Measurements from ENCODE around the gene ST7L.

GRCh38 chr1:112488141-112488540 is 130.8 kb downstream of the ST7L start:
- no peak for TF ChIP-seq POLR2A (IDR thresholded peaks at IDR 0.05)
- TF ChIP-seq, protein P1, sequence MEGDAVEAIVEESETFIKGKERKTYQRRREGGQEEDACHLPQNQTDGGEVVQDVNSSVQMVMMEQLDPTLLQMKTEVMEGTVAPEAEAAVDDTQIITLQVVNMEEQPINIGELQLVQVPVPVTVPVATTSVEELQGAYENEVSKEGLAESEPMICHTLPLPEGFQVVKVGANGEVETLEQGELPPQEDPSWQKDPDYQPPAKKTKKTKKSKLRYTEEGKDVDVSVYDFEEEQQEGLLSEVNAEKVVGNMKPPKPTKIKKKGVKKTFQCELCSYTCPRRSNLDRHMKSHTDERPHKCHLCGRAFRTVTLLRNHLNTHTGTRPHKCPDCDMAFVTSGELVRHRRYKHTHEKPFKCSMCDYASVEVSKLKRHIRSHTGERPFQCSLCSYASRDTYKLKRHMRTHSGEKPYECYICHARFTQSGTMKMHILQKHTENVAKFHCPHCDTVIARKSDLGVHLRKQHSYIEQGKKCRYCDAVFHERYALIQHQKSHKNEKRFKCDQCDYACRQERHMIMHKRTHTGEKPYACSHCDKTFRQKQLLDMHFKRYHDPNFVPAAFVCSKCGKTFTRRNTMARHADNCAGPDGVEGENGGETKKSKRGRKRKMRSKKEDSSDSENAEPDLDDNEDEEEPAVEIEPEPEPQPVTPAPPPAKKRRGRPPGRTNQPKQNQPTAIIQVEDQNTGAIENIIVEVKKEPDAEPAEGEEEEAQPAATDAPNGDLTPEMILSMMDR (IDR thresholded peaks at IDR 0.05): no peak

Measured in heart left ventricle (tissue), 13 donors.